ENCODE data around the gene ZFYVE16.
"Not testable (repeated sequence)": the region's sequence is repeated elsewhere in the genome, so short reads cannot be mapped to it uniquely, and the experiment has no call there.

The ZFYVE16 gene

DNA sequence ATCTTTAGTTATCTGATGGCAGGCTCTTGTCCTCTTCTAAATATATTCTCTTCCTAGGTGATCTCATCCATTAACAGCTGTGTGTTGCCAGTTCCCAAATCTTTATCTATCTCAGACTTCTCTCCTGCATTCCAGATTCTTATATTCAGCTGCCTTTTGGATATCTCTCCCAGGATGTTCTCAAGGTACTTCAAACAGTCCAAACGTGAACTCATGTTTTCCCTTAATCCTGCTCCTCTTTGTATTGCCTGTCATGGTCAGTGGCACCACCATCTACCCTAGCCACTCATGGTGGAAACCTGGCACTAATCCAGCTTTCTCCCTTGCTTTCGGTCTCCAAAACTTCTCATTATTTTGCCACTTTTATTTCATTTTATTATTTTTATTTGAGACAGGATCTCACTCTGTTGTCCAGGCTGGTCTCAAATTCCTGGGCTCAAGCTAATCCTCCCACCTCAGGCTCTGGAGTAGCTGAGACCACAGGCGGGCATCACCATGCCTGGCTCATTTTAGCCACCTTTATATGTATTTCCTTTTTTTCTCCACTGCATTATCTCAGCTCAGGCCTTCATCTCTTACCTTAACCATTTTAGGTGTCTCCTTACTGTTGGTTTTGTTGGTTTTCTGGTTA, 3.8 kb downstream of the ZFYVE16 start:
- no peak for ATAC-seq

DNA sequence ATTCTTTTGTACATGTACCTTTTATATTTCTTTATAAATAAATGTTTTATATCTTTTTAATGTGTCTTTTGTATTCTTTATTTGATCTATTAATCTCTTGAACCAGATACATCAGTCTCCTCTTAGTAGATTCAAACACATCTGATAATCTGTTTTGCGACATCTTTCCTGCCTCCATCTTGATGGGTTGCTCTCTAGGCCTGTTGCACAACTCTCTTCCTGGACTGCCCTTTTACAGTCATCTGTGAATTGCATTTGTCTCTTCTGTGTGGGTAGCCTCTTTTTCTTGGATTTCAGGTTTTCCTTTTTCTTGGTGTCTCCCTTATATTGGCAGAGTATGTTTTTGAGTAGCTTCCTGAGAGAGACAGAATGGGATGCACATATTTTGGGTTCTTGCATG, 6.2 kb downstream of the ZFYVE16 start:
- ATAC-seq, result no peak

DNA sequence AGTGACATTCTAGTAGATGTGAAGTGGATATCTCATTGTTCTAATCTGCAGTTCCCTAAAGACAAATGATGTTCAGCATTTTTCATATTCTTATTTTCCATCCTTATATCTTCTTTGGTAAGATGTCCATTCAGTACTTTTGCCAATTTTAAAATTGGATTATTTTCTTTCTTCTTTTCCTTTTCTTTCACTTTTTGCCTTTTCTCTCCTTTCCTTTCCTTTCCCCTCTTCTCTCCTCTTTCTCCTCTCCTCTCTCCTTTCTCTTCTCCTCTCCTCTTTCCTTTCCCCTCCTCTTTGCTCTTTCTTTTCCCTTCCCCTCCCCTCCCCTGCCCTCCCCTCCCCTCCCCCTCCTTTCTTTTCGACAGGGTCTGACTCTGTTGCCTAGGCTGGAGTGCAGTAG, 10.1 kb downstream of the ZFYVE16 start:
- ATAC-seq, result no peak

DNA sequence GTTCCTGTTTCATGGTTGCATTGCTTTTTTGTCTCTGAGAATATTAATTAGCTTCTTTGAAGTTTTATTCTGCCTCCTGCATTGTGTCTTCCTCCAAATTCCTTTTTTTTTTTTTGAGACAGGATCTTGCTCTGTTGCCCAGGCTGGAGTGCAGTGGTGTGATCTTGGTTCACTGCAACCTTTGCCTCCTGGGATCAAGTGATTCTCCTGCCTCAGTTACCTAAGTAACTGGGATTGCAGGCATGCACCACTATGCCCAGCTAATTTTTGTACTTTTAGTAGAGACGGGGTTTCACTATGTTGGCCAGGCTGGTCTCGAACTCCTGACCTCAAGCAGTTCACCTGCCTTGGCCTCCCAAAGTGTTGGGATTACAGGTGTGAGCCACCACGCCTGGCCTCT, 16.5 kb downstream of the ZFYVE16 start:
- not testable (repeated sequence) for ATAC-seq

DNA sequence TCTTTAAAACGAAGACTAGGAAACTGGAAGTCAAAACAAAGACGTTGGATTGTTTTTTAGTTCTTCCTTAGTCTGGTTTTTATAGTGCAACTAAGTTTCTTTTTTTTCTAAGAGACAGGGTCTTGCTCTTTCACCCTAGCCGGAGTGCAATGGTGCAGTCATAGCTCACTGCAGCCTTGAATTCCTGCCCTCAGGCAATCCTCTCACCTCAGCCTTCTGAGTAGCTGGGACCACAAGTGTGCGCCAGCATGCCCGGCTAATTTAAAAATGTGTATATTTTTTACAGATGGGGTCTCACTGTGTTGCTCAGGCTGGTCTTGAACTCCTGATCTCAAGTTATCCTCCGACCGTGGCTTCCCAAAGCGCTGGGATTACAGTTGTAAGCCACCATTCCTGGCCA, 27.6 kb downstream of the ZFYVE16 start:
- no peak for ATAC-seq

DNA sequence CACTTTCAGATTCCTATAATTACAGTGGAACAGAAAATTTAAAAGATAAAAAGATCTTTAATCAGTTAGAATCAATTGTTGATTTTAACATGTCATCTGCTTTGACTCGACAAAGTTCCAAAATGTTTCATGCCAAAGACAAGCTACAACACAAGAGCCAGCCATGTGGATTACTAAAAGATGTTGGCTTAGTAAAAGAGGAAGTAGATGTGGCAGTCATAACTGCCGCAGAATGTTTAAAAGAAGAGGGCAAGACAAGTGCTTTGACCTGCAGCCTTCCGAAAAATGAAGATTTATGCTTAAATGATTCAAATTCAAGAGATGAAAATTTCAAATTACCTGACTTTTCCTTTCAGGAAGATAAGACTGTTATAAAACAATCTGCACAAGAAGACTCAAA, 29.5 kb downstream of the ZFYVE16 start:
- no peak for ATAC-seq

DNA sequence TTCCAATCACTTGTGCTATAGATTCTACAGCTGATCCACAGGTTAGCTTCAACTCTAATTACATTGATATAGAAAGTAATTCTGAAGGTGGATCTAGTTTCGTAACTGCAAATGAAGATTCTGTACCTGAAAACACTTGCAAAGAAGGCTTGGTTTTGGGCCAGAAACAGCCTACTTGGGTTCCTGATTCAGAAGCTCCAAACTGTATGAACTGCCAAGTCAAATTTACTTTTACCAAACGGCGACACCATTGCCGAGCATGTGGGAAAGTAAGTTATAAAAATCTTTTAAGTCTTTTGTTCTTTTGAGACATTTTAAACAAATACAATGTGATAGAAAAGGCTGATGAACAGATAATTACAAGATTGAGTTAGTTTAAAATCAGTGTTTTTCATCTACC, 30.9 kb downstream of the ZFYVE16 start:
- no peak for ATAC-seq

DNA sequence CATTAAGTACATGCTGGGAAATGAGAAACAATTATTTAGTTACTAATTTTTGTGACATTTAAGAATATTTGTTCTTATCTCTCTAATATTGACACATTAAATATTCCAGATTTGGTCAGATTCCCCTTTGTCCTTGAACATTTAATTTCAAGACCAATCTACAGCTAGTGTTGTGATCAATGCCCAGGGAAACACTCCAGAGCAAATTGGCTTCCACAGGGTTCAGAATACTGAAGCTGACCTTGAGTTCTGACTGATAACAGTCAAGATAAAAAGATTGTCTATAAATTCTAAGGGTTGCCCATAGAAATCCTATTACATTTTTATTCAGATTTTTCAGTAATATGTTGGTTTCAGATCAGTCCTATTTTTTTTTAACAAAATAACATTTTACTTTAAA, 31.3 kb downstream of the ZFYVE16 start:
- ATAC-seq, result no peak

DNA sequence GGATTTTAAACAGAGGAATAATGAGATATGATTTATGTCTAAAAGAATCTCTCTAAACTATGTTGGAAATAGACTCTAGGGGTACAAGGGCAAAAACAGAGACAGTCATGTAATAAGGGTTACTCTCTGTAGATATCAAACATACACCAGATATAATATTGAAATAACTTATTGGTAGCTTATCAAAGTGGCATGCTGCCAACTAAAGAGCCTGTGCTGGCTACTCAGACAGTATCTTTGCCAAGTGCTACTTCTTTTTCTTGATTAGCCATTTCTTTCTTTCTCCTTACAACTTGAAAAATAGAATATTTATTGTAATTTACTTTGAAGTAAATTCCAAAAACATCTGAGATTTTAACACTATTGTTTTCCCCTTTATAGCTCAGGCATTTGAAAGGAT, 34.9 kb downstream of the ZFYVE16 start:
- ATAC-seq, result no peak

DNA sequence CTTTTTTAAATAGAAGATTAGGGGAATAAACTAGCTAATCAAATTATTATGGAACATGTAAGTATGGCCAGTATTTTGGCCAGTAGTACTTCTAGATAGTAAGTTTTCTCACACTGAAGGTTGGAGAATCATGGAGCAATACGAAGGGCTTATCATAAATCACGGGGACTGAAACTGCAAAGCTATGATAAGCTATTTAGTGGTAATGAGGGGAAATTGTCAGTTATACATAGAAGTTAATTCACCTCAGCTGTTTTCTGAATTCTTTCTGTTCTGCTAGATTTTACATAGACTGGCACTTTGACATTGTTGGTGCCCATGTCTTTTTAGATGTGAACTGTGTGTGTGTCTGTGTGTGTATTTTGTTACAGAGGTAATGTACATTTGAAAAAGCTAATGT, 45.5 kb downstream of the ZFYVE16 start:
- no peak for ATAC-seq

DNA sequence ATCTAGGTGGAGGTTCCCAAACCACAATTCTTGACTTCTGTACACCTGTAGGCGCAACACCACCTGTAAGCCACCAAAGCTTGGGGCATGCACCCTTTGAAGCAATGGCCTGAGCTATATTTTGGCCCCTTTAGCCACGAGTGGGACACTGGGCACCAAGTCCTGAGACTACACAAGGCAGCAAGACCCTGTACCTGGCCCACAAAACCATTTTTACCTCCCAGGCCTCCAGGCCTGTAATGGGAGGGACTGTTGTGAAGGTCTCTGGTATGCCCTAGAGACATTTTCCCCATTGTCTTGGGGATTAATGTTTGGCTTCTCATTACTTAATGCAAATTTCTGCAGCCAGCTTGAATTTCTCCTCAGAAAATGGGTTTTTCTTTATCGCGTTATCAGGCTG, 55.4 kb downstream of the ZFYVE16 start:
- no peak for ATAC-seq

DNA sequence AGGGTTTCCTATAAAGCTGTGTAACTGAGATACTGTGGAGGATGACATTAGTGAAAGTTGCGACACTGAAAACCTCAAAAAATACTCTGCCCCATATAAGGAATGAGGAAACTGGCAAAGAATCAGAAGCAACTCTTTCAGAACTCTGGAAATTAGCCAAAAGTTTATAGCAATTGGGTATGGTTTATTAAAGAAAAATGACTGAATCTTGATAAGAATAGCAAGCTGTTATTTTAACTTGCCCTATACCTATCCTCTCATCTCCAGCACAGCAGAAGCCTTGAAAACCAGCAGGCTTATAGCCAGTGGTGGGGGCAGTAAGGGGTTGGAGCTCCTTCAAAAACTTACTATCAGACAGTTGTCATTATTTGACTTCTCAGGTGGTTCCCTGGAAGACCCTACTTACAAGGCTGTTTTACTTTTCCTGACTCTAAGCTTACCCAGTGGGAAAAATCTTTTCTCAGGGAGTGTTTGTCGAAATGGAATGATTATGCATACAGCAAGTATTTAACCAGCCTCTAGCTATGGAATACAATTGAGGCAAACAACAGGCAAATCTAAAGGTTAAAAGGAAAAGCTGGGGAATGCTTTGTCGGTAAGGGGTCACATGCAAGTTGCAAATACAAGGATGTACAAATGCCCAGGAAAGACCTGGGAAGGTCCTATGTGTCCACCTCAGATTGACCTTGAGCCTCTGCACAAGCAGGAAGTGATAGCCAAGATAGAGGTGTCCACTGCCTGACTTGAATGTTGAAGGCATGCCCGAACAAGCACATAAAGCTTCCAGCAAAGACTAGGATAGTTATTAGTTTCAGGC, 59.0 kb downstream of the ZFYVE16 start:
- no peak for ATAC-seq

DNA sequence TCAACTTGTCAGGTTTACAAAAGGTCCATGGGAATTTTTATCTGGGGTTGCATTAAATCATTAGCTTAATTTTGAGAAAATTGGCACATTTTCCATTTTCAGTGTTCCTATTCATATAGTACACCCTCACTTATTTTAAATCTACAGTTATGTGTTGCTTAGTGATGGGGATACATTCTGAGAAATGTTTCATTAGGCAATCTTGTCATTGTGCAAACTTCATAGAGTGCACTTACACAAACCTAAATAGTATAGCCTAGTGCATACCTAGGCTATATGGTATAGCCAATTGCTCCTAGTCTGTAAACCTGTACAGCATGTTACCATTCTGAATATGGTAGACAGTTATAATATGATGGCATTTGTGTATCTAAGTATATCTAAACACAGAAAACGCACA, 60.3 kb downstream of the ZFYVE16 start:
- ATAC-seq, result no peak

DNA sequence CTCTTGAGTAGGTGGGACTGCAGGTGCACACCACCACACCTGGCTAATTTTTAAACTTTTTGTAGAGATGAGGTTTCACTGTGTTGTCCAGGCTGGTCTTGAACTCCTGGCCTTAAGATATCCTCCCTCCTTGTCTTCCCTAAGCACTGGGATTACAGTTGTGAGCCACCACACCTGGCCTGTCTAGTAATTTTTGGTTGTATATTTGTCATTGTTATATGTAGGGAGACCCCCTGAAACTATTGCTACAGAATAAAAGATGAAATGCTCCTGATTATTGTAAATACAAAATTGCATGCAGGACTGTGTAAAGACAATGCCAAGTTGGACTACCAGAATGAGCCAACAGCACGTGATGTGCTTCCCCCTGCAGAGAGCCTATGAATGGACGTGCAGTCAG, 62.8 kb downstream of the ZFYVE16 start:
- ATAC-seq, result not testable (repeated sequence)

DNA sequence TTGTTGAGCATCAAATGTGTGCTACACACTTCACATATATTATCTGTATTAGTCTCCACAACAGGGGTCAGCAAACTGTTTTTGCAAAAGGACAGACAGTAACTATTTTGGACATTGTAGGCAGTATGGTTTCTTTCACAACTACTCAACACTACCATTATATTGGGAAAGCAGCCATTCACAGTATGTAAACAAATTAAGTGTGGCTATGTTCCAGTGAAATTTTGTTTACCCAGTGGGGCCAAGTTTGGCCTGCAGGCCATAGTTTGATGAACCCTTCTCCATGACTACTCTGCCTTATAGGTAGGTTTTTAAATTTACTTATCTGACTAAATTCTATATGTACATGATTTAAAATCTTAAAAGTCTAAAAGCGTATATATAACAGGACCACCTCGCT, 67.1 kb downstream of the ZFYVE16 start:
- ATAC-seq, result no peak

DNA sequence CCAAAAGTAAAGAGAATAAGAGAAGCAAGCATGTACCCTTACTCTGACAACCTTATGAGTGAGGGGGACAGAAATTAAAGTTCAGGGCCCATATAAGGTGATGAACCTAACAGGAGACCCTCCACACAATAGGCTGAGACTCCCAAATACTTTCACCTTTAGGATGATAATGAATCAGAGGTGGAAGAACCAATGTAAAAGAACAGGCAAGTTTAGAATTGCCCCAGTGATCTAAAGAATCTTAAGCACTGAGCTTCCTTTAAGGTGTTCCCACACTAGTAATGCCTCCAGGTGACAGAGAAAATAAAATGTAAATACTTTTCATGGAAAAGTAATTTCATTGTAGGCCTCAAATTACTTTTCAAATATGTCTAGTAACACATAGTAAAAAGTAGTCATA, 71.8 kb downstream of the ZFYVE16 start:
- no peak for ATAC-seq

DNA sequence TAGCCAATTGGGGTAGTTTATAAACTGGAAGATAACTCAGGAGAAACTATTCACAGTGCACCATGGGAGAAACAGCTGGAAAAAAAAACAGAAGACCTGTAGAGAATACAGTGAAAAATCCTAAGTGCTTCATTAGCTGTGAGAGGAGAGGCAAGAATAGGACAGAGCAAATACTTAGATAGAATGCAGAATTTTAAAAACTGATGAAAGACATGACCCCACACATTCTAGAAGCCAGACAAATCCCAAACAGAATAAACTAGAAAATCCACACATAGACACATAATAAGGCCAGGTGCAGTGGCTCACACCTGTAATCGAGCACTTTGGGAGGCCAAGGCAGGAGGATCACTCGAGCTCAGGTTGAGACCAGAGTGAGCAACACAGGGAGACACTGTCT, 72.5 kb downstream of the ZFYVE16 start:
- ATAC-seq, result no peak

DNA sequence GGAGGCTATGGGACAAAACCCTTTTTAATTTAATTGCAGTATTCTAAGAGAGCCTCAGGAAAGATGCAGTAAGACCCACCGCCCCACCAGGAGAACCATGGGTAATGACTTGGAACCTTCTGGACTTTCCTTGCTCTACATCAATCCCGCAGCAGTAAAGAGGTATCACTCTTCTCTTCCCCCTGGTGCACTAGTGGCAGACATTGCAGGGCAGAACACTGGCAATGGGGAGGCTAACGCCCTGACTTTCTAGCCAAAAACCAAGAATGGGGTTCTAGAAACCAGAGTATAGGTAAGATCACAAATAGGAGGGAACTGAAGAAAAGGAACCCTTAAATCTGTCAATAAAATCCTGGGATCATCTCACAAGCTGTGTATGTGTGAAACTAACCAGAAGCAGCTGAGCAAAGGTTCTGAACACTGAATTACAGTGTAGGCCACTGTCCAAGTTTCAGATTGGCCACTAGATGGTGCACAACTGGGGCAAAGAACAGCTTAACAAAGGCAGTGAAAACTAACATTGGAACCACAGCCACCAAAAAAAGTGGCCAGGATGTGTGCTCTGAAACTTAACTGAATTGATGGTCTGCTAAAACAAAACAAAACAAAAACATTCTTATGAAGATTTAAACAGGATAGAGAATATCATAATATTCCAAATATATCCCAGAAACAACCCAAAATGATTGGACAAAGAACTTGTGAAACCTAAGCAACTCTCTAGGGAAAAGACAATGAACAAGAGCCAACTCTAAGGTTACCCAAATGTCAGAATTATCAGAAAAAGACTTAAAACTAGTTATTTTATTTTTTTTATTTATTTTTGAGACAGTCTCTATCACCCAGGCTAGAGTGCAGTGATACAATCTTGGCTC, 73.4 kb downstream of the ZFYVE16 start:
- no peak for ATAC-seq

DNA sequence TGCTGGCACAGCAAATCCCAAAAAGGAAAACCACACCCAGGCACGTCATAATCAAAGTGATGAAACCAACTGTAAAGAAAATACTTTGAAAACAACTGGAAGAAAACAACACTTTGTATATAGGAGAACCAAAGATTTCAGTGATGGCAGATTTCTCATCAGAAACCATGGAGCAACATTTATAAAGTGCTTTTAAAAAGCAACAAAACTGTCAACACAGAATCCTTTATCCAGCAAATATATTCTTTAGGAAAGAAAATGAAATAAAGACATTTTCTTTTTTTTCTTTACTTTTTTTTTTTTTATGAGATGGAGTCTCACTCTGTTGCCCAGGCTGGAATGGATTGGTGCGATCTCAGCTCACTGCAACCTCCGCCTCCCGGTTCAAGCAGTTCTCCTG, 74.7 kb downstream of the ZFYVE16 start:
- ATAC-seq, result no peak

DNA sequence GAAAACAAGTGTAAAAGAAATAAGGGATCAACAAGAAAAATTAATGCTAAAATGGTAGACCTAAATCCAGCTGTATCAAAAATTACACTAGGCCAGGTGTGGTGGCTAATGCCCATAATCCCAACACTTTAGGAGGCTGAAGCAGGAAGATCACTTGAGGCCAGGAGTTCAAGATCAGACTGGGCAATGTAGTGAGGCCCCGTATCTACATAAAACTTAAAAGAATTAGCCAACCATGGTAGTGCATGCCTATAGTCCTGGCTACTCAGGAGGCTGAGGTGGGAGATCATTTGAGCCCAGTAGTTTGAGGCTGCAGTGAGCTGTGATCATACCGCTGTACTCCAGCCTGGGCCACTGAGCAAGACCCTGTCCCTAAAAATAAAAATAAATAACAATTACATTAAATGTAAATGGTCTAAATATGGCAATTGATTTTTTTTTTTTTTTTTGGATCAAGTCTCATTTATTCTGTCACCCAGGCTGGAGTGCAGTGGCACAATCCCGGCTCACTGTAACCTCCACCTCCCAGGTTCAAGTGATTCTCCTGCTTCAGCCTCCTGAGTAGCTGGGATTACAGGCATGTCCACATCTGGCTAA, 75.9 kb downstream of the ZFYVE16 start:
- ATAC-seq, result no peak

DNA sequence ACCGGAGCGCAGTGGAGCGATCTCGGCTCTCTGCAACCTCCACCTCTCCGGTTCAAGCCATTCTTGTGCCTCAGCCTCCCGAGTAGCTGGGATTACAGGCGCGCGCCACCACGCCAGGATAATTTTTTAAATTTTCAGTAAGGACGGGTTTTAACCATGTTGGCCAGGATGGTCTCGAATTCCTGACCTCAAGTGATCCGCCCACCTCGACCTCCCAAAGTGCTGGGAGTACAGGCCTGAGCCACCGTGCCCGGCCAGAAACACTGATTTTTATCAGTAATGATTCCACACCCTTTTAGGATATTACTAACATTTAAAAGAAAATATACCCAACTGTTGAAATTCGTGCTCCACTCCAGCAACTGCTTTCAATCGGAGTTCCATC, 79.6 kb downstream of the ZFYVE16 start:
- no peak for ATAC-seq

DNA sequence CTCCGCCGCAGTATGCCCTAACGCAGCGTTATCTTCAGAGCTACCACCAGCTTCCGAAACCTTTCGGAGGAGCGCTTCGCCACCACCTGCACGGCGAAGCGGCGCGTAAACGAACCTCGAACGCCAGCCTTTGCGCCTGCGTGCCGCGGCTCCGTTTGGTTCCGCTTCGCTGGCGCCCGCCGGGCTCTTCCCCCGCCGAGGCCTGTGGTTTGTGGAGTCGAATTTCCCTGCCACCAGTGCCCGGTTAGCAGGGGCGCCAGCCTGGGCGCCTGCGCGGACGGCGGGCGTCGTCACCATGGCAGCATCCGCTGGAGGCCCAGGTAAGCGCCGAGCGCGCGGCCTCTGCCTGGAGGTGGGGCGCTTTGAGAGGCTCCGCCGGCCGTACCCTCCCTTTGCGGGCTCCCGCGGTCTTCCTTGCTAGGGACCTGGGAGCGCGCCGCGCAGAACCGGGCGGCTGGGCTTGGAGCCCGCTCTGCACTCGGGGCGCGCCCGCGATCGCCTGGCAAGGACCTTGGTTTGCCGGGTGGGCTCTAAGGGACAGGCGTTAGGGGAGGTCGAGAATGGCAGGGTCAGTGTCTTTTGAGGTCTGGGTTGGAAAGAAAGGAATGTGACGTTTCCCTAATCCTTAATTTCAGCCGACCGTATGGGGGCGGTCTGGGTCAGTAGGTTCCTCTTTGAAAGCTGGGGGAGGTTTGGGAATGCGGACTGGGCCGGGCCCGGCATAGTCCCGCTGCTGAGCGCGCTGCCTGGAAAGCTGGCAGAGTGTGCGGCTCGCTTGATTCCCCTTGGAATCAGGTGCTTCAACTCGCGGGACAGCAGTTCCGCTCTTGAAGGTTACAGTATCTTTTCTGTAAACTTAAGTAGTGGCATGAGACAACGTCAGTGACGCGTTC, 80.2 kb downstream of the ZFYVE16 start, which contains the start of gene FAM151B:
FAM151B (plus strand) TSS at position 272 of the 893 bp plus-strand sequence; CDS start at position 296, 24 bp downstream.
- ATAC-seq, result peak; percentile 80 to 82

Data from activated CD4-positive, CD25-positive, alpha-beta regulatory T cell treated with anti-CD3 and anti-CD28 coated beads, Interleukin-2, amount 50 U/mL, for 24 hours (primary cell).